ENCODE data around the gene DDR1. TPM values are rescaled to one million over a fixed set of nuclear protein-coding genes. Genes with fewer than 3 reads are reported as not detected.
"Not testable (repeated sequence)": the region's sequence is repeated elsewhere in the genome, so short reads cannot be mapped to it uniquely, and the experiment has no call there.

Gene DDR1
- total RNA-seq, 1 experiment from 2014 or later, result 258 TPM

DNA sequence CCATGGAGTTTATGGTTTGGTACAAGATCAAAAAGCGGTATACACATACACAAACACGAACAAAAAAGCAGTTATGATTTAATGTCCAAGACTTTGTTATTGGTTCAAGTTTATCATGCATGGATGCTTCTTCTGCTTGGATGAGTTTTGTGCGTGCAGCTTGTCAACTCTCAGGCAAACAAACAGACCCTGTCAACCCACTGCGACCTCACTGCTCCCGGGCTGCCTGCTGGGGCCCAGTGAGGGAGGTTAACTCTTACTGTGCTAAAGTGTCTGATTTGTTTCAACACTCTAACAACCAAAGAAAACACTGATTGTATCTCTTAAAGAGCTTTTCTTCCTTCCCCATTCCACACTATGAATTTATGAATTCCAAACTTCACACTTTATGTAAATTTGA, 26.8 kb upstream of the DDR1 start:
- H3K4ac ChIP-seq (ENCODE audit: low read depth, low read length), result no peak overlapping the region

GRCh38 chr6:30859726-30860125, 24.6 kb upstream of the DDR1 start:
- not testable (repeated sequence) for H2AK5ac ChIP-seq (ENCODE audit: insufficient read length, low read length); H3K18ac ChIP-seq (ENCODE audit: insufficient read length, low read depth, low read length); H3T11ph ChIP-seq (ENCODE audit: low read length); H3K23ac ChIP-seq (ENCODE audit: insufficient read length, low read depth, low read length); H3K4ac ChIP-seq (ENCODE audit: low read depth, low read length); H3K79me1 ChIP-seq (ENCODE audit: insufficient read depth, low read depth, low read length, poor library complexity, severe bottlenecking); H3K27ac ChIP-seq (ENCODE audit: insufficient read length, low read depth, low read length); H4K20me1 ChIP-seq (ENCODE audit: control insufficient read depth, insufficient read depth, insufficient read length); H3K27me3 Mint-ChIP-seq (ENCODE audit: low read depth); H2BK120ac ChIP-seq (ENCODE audit: low read depth, low read length, poor library complexity, severe bottlenecking); H2BK15ac ChIP-seq (ENCODE audit: low read depth, low read length); H2BK5ac ChIP-seq (ENCODE audit: insufficient read length, low read length); H3K9ac ChIP-seq (ENCODE audit: extremely low read depth, insufficient read length, low read length); H2BK20ac ChIP-seq (ENCODE audit: low read depth, low read length, poor library complexity, severe bottlenecking); H4K5ac ChIP-seq (ENCODE audit: insufficient read length, low read depth, low read length); H3K79me2 ChIP-seq (ENCODE audit: insufficient read depth, low read length); H4K8ac ChIP-seq (replicated peaks; ENCODE audit: insufficient read length, low read depth, low read length); H3K14ac ChIP-seq (ENCODE audit: insufficient read depth, low read length); H3K27ac Mint-ChIP-seq; H3K4me2 ChIP-seq (ENCODE audit: insufficient read depth, insufficient read length, low read length); H3K56ac ChIP-seq (ENCODE audit: insufficient read length, low read depth, low read length); H2AFZ ChIP-seq (ENCODE audit: low read length); H4K91ac ChIP-seq (ENCODE audit: insufficient read length, low read depth, low read length); H3K23me2 ChIP-seq (ENCODE audit: insufficient read length, low read depth, low read length, poor library complexity, severe bottlenecking); H3K4me3 Mint-ChIP-seq; H3K27me3 ChIP-seq (ENCODE audit: insufficient read depth, low read length); DNase-seq; H2BK12ac ChIP-seq (ENCODE audit: insufficient read length, low read depth, low read length); H3K9me3 ChIP-seq (ENCODE audit: control insufficient read depth, low read depth, low read length); H3K4me1 ChIP-seq (ENCODE audit: insufficient read depth, low read length)
- Mint-ChIP-seq H3K36me3 (ENCODE audit: insufficient read depth in 1 of 3, low read depth in 3 of 3) (peaks cover 12 to 34% (median 24%) of the 10 kb centered on the region in 3 experiments), H3K9me3 (peaks cover 31 to 36% of the 10 kb centered on the region in 2 experiments), H3K4me1 (peaks cover 14 to 18% of the 10 kb centered on the region in 2 experiments)
- no CpG with 5 or more reads among the region's 4 CpGs for WGBS (ENCODE audit: extremely low coverage, insufficient read length, low lambda C conversion rate)

More for the DNA sequence above, 26.8 kb upstream of the DDR1 start:
- H3K18ac ChIP-seq (ENCODE audit: insufficient read length, low read depth, low read length), result no peak overlapping the region
- no peak overlapping the region for H4K8ac ChIP-seq (replicated peaks; ENCODE audit: insufficient read length, low read depth, low read length)
- H3K4me2 ChIP-seq (ENCODE audit: insufficient read depth, insufficient read length, low read length), result no peak overlapping the region
- no peak overlapping the region for H3K23ac ChIP-seq (ENCODE audit: insufficient read length, low read depth, low read length)
- no peak overlapping the region for H4K91ac ChIP-seq (ENCODE audit: insufficient read length, low read depth, low read length)
- no peaks in the 10 kb centered on the region for H3K27me3 ChIP-seq (ENCODE audit: insufficient read depth, low read length)
- H2BK12ac ChIP-seq (ENCODE audit: insufficient read length, low read depth, low read length), result no peak overlapping the region
- no peak overlapping the region for H3T11ph ChIP-seq (ENCODE audit: low read length)
- peaks cover 8% of the 10 kb centered on the region; the same call in 1 of the 2 replicates for H3K27me3 Mint-ChIP-seq (ENCODE audit: low read depth)
- no peak overlapping the region for H2BK120ac ChIP-seq (ENCODE audit: low read depth, low read length, poor library complexity, severe bottlenecking)
- H2BK20ac ChIP-seq (ENCODE audit: low read depth, low read length, poor library complexity, severe bottlenecking), result no peak overlapping the region
- no peak overlapping the region for H3K27ac Mint-ChIP-seq
- H3K9me3 Mint-ChIP-seq, result peaks cover 37 to 43% of the 10 kb centered on the region in 2 experiments
- no peak for TF ChIP-seq CTCF (conservative IDR thresholded peaks at IDR 0.05)
- H4K5ac ChIP-seq (ENCODE audit: insufficient read length, low read depth, low read length), result no peak overlapping the region
- no peaks in the 10 kb centered on the region for H3K79me2 ChIP-seq (ENCODE audit: insufficient read depth, low read length)
- no peaks in the 10 kb centered on the region for H3K79me1 ChIP-seq (ENCODE audit: insufficient read depth, low read depth, low read length, poor library complexity, severe bottlenecking)
- no peak for DNase-seq
- no peak overlapping the region for H2BK5ac ChIP-seq (ENCODE audit: insufficient read length, low read length)
- no peak overlapping the region for H3K9ac ChIP-seq (ENCODE audit: extremely low read depth, insufficient read length, low read length)
- H3K36me3 Mint-ChIP-seq (ENCODE audit: insufficient read depth in 1 of 3, low read depth in 3 of 3), result peaks cover 17 to 46% (median 28%) of the 10 kb centered on the region in 3 experiments
- H3K14ac ChIP-seq (ENCODE audit: insufficient read depth, low read length), result no peak overlapping the region
- no peak overlapping the region for H2BK15ac ChIP-seq (ENCODE audit: low read depth, low read length)
- peaks cover 2% of the 10 kb centered on the region for H3K9me3 ChIP-seq (ENCODE audit: control insufficient read depth, low read depth, low read length)
- WGBS (ENCODE audit: extremely low coverage, insufficient read length, low lambda C conversion rate), result no CpG with 5 or more reads among the region's 5 CpGs
- peaks cover 20 to 24% of the 10 kb centered on the region in 2 experiments for H3K4me1 Mint-ChIP-seq
- no peaks in the 10 kb centered on the region; the same call in 1 of the 2 replicates for H3K4me1 ChIP-seq (ENCODE audit: insufficient read depth, low read length)
- H2AFZ ChIP-seq (ENCODE audit: low read length), result no peak overlapping the region
- H3K4me3 Mint-ChIP-seq, result no peak overlapping the region
- no peaks in the 10 kb centered on the region for H3K23me2 ChIP-seq (ENCODE audit: insufficient read length, low read depth, low read length, poor library complexity, severe bottlenecking)
- H2AK5ac ChIP-seq (ENCODE audit: insufficient read length, low read length), result no peak overlapping the region
- no peak overlapping the region for H3K27ac ChIP-seq (ENCODE audit: insufficient read length, low read depth, low read length)
- H3K56ac ChIP-seq (ENCODE audit: insufficient read length, low read depth, low read length), result no peak overlapping the region
- H4K20me1 ChIP-seq (ENCODE audit: control insufficient read depth, insufficient read depth, insufficient read length), result no peaks in the 10 kb centered on the region

Data from H9 (cell line).